GM12874 (cell line): ENCODE results near the gene TIGD1.

ENCODE experiments used
- TF ChIP-seq, protein P1 (sequence below): IDR thresholded peaks from 2 replicates; pipeline ENCODE4 v1.5.1; 2011; ENCODE audit warnings: low read depth, mild to moderate bottlenecking, control low read depth, low read length, moderate library complexity; ENCODE audit not compliant: insufficient read depth

Gene TIGD1

DNA sequence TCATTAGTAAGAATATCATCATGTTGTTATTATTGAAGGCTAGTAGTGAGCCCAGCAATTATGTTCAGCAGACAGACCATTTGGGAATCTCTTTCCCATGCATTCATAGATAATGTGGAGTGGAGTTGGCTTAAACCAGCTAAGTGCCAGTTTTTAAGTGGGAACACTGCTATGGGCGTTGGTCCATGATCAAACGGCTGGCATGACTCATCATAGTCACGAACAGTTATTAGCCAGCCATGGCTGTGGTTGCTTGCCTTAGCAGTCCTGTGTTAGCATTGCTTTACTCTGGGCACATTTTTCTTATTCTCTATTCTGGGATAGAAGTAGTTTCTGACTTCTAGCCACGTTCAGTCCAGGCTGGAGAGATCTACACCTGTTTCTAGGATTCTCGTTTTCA, 17.8 kb upstream of the TIGD1 start:
- TF ChIP-seq, protein P1, sequence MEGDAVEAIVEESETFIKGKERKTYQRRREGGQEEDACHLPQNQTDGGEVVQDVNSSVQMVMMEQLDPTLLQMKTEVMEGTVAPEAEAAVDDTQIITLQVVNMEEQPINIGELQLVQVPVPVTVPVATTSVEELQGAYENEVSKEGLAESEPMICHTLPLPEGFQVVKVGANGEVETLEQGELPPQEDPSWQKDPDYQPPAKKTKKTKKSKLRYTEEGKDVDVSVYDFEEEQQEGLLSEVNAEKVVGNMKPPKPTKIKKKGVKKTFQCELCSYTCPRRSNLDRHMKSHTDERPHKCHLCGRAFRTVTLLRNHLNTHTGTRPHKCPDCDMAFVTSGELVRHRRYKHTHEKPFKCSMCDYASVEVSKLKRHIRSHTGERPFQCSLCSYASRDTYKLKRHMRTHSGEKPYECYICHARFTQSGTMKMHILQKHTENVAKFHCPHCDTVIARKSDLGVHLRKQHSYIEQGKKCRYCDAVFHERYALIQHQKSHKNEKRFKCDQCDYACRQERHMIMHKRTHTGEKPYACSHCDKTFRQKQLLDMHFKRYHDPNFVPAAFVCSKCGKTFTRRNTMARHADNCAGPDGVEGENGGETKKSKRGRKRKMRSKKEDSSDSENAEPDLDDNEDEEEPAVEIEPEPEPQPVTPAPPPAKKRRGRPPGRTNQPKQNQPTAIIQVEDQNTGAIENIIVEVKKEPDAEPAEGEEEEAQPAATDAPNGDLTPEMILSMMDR = no peak

DNA sequence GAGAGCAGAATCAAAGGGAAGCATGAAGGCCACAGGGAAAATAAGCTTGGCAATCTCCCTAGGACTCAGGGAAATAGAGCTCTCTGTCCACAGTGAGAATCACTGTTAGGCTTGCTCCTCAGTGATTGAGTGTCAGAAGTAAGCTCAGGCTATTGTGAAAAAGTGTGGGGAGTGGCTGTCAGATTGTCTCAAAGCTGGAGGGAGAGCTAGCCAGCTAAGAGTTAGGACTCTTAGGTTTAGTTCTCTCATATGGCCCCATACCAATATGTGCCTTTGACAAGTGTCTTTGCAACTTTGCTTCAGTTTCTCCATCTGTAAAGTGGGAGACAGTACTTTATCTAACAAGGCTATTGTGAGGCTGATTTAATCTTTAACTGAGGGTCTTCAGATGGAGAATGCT, 17.4 kb upstream of the TIGD1 start:
- TF ChIP-seq, protein P1 = no peak

DNA sequence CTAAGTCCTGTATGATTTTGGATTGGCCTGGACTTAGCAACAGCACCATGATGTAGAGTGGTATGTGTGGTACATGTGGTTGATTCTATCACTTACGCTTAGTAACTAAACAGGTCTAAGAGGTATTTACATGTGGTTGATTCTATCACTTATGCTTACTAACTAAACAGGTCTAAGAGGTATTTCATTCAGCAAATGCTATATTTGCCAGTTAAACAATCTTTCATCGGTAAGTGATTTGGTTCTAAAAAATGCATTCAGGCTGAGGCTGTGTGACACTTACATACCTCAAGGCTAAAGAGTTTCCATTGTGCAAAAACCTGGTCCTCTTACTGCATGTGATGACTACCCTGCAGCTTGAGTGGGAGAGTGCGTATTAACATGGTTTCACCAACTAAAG, 13.2 kb upstream of the TIGD1 start:
- TF ChIP-seq, protein P1 = no peak

DNA sequence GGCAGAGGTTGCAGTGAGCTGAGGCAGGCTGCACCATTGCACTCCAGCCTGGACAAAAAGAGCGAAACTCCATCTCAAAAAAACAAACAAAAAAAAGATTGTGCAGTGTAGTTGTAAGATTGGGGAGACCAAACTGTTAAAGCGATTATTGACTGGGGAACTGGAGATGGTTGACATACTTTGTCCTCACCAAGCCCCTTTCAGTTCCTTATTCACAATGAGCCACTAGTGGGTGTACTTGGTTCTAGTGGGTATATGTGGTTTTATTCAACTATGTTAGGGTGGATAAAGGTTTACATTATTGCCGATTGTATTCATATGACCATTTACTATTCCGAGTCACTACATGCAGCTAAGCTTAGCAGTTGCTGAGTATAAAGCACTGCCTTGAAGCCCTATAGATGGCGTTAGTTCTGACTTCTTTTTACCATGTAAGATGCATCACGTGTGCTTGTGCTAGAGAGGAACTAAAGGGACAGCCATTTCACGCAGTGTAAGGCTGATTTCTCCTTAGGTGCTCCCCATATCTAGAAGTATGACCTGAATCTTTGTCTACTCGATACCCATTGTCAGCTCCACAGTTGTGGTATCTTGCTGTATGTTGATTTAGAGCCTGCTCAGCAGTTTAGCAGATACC, 12.3 kb upstream of the TIGD1 start:
- TF ChIP-seq, protein P1 = no peak

DNA sequence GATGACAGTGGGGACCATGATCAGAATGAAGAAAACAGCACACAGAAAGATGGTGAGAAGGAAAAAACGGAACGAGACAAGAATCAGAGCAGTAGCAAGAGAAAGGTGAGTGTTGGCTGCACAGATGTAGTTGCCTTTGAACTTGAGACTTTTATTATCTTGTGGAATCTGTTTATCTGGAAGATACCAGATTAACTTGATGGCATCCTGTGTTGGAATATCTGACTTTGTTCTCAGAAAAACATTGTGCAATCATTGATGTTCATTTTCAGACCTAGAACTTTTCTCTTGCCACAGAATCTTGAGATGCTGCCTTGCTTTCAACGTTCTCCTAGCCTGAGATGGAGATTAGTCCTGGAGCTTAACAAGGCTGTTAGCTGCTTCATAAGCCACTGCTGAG, 6.1 kb upstream of the TIGD1 start:
- TF ChIP-seq, protein P1 = no peak

DNA sequence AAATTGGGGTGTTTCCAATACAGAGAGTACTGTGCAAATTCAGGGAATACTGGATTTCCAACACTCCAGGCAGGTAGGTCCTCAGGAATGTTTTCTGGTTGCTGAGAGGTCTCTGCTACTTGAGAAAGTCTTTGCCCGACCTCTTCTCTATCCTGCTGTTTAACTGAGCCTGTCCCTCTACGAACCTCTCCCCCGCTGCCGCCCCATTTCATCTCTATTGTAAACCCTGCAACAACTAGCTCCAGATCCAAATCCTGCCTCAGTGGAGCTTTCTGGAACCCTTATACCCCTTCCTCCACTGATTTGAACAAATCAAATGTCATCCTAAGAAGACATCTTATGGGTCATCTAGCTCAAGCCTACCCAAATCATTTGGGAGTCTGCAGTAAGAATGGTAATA, 1.4 kb upstream of the TIGD1 start:
- TF ChIP-seq, protein P1 = no peak

DNA sequence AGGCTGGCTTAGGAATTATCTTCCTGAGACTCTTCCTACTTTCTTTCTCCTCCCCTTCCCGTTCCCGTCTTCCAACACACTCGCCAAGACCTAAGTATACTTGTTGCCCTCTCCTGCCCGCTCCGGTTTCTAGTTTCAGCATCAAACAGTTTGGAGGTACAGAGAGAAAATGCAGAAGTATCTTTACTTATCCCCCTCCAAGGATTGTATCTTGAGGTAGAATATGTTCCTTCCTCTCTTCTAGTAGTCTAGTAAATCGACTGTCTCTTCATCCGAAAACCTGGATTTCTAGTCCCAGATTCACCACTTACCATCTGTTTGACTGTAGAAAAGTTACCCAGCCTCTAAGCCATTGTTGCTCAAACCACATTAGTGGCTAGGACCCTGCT, 887 bp upstream of the TIGD1 start:
- TF ChIP-seq, protein P1 = no peak
